WTC11 (cell line): ENCODE data around the gene CD93. TPM values are rescaled to one million over a fixed set of nuclear protein-coding genes. Genes with fewer than 3 reads are reported as not detected.

Source experiments
- ATAC-seq: fragments of 200-7000 bp; cut with Tn5 transposase; 2 replicates; pipeline ENCODE4 v1.10.0; 2021; ENCODE audit warnings: mild to moderate bottlenecking, moderate library complexity
- CTCF ChIA-PET: fragments of 300-600 bp; sonication (Branson Sonifier 250); formaldehyde crosslinking; loops from one replicate; lab custom pipeline; 2021; ENCODE audit warnings: antibody characterized with exemption; lab: Charles Lee
- POLR2A ChIA-PET: fragments of 350-600 bp; sonication (Branson Sonifier 250); formaldehyde crosslinking; loops from one replicate; lab custom pipeline; 2021; ENCODE audit warnings: antibody characterized with exemption; lab: Charles Lee
- DNase-seq: peaks from one replicate; pipeline ENCODE4 v3.0.0; 2021; ENCODE audit warnings: low spot score
- H3K27ac Mint-ChIP-seq: 2 replicates; pipeline ENCODE4 v1.8.0; 2021; ENCODE audit warnings: mixed read lengths
- H3K27me3 Mint-ChIP-seq: 2 replicates; pipeline ENCODE4 v1.8.0; 2021; ENCODE audit warnings: low read depth, mild to moderate bottlenecking, moderate library complexity, mixed read lengths
- H3K36me3 Mint-ChIP-seq: 2 replicates; pipeline ENCODE4 v1.8.0; 2021; ENCODE audit warnings: mixed read lengths
- H3K4me1 Mint-ChIP-seq: 2 replicates; pipeline ENCODE4 v1.8.0; 2022; ENCODE audit warnings: mixed read lengths
- H3K4me3 Mint-ChIP-seq: 2 replicates; pipeline ENCODE4 v1.8.0; 2021; ENCODE audit warnings: mild to moderate bottlenecking, moderate library complexity, mixed read lengths
- H3K9me3 Mint-ChIP-seq: 2 replicates; pipeline ENCODE4 v1.8.0; 2021; ENCODE audit warnings: mixed read lengths
- CBFB ChIP-seq: sonication (generic); formaldehyde crosslinking; IDR thresholded peaks from 2 replicates; pipeline ENCODE4 v1.8.1; 2022; ENCODE audit warnings: mild to moderate bottlenecking, low read depth, missing genetic modification reagents
- FOXJ3 ChIP-seq: sonication (generic); formaldehyde crosslinking; IDR thresholded peaks from 2 replicates; pipeline ENCODE4 v1.9.0; 2021; ENCODE audit warnings: missing genetic modification reagents, mild to moderate bottlenecking, borderline replicate concordance
- IRF2 ChIP-seq: sonication (generic); formaldehyde crosslinking; IDR thresholded peaks from 2 replicates; pipeline ENCODE4 v1.8.0; 2022; ENCODE audit warnings: low read depth, missing genetic modification reagents, borderline replicate concordance
- JUN ChIP-seq: sonication (generic); formaldehyde crosslinking; IDR thresholded peaks from 2 replicates; pipeline ENCODE4 v1.8.0; 2023; ENCODE audit warnings: mild to moderate bottlenecking, missing genetic modification reagents
- KAT7 ChIP-seq: sonication (generic); formaldehyde crosslinking; IDR thresholded peaks from 2 replicates; pipeline ENCODE4 v1.8.1; 2023; ENCODE audit warnings: missing genetic modification reagents, mild to moderate bottlenecking, borderline replicate concordance
- MYBL2 ChIP-seq: sonication (generic); formaldehyde crosslinking; IDR thresholded peaks from 2 replicates; pipeline ENCODE4 v1.8.1; 2023; ENCODE audit warnings: mild to moderate bottlenecking, moderate library complexity, missing genetic modification reagents
- NR2C2 ChIP-seq: sonication (generic); formaldehyde crosslinking; IDR thresholded peaks from 2 replicates; pipeline ENCODE4 v1.8.0; 2022; ENCODE audit warnings: mild to moderate bottlenecking, missing genetic modification reagents
- NR3C1 ChIP-seq: sonication (generic); formaldehyde crosslinking; conservative IDR thresholded peaks from 2 replicates; pipeline ENCODE4 v1.8.1; 2023; ENCODE audit warnings: low read depth, mild to moderate bottlenecking, missing genetic modification reagents
- OVOL2 ChIP-seq: fragments of 250-450 bp; sonication (Bioruptor Pico); IDR thresholded peaks from 2 replicates; pipeline ENCODE4 v1.9.0; 2021; ENCODE audit warnings: mild to moderate bottlenecking, borderline replicate concordance
- TP53 ChIP-seq: sonication (generic); formaldehyde crosslinking; IDR thresholded peaks from 2 replicates; pipeline ENCODE4 v1.8.1; 2023; ENCODE audit warnings: mild to moderate bottlenecking, missing genetic modification reagents
- ZNF317 ChIP-seq: sonication (generic); formaldehyde crosslinking; IDR thresholded peaks from 2 replicates; pipeline ENCODE4 v1.8.1; 2023; ENCODE audit warnings: low read depth, mild to moderate bottlenecking, moderate library complexity, missing genetic modification reagents, borderline replicate concordance
- total RNA-seq: library from RNA; stranded (reverse); gene quantifications from 3 replicates; pipeline ENCODE4 v1.2.3, GENCODE V29; 2021
- TF ChIP-seq, protein P1 (sequence below): sonication (generic); formaldehyde crosslinking; conservative IDR thresholded peaks from 2 replicates; pipeline ENCODE4 v1.8.1; 2022; ENCODE audit warnings: mild to moderate bottlenecking, missing genetic modification reagents
- TF ChIP-seq, protein P2 (sequence below): fragments of 250-450 bp; sonication (Bioruptor Pico); IDR thresholded peaks from 2 replicates; pipeline ENCODE4 v1.8.0; 2021; ENCODE audit warnings: mild to moderate bottlenecking
- TF ChIP-seq, protein P3 (sequence below): sonication (generic); formaldehyde crosslinking; IDR thresholded peaks from 2 replicates; pipeline ENCODE4 v1.8.1; 2023; ENCODE audit warnings: mild to moderate bottlenecking, missing genetic modification reagents, moderate library complexity
- TF ChIP-seq, protein P4 (sequence below): sonication (generic); formaldehyde crosslinking; IDR thresholded peaks from 2 replicates; pipeline ENCODE4 v1.8.1; 2022; ENCODE audit warnings: low read depth, mild to moderate bottlenecking, moderate library complexity, missing genetic modification reagents, borderline replicate concordance
- TF ChIP-seq, protein P5 (sequence below): sonication (generic); formaldehyde crosslinking; IDR thresholded peaks from 2 replicates; pipeline ENCODE4 v1.8.0; 2023; ENCODE audit warnings: missing genetic modification reagents, mild to moderate bottlenecking, borderline replicate concordance
- TF ChIP-seq, protein P6 (sequence below): sonication (generic); formaldehyde crosslinking; IDR thresholded peaks from 2 replicates; pipeline ENCODE4 v1.8.1; 2022; ENCODE audit warnings: low read depth, missing genetic modification reagents, borderline replicate concordance
- TF ChIP-seq, protein P7 (sequence below): fragments of 250-450 bp; sonication (Bioruptor Pico); IDR thresholded peaks from 2 replicates; pipeline ENCODE4 v1.9.0; 2021; ENCODE audit warnings: mild to moderate bottlenecking, borderline replicate concordance

The CD93 gene
- total RNA-seq, 1 experiment from 2014 or later: 0.09 TPM

DNA sequence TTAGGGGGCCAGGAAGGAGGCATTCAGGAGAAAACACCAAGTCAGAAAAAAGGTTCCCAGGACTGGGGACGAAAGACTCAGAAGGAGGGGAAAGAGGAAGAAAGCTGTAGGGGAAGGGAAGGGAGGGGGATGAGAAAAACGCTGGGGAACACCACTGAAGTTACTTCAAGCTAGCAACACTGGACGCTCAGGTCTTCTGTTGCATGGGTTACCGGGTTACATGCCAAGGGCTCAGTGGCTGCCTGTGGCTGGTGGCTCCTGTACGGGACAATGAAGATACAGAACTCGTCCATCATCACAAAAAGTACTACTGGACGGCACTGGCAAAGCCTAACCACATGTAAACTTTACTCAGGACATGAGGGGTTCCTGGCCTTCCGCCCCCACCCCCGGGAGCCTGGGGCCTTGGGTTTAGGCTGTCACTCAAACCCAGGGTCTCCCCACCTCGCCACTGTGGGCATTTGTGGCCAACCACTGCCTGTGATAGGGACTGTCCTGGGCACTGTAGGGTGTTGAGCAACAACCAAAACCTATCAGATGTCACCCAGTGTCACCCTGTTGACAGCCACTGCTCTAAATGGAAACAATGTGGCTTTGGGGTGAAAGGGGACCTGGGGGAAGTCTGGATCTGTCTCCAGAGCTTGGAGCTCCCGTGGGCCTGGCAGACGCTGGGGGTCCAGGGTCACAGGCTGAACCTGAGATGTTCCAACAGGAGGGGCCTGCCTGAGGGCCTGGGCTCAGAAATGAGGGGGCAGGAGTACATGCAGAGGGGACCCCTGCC lies 40.3 kb upstream of the CD93 start:
- H3K27ac Mint-ChIP-seq: no peak overlapping the region

More for the DNA sequence above, 40.3 kb upstream of the CD93 start:
- DNase-seq: no peak
- TF ChIP-seq, protein P1, sequence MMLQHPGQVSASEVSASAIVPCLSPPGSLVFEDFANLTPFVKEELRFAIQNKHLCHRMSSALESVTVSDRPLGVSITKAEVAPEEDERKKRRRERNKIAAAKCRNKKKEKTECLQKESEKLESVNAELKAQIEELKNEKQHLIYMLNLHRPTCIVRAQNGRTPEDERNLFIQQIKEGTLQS (CRISPR knock-in tag): no peak
- TF ChIP-seq, protein P2, sequence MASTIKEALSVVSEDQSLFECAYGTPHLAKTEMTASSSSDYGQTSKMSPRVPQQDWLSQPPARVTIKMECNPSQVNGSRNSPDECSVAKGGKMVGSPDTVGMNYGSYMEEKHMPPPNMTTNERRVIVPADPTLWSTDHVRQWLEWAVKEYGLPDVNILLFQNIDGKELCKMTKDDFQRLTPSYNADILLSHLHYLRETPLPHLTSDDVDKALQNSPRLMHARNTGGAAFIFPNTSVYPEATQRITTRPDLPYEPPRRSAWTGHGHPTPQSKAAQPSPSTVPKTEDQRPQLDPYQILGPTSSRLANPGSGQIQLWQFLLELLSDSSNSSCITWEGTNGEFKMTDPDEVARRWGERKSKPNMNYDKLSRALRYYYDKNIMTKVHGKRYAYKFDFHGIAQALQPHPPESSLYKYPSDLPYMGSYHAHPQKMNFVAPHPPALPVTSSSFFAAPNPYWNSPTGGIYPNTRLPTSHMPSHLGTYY: no peak
- TF ChIP-seq OVOL2 (CRISPR knock-in tag): no peak
- no peak for TF ChIP-seq IRF2
- TF ChIP-seq, protein P3, sequence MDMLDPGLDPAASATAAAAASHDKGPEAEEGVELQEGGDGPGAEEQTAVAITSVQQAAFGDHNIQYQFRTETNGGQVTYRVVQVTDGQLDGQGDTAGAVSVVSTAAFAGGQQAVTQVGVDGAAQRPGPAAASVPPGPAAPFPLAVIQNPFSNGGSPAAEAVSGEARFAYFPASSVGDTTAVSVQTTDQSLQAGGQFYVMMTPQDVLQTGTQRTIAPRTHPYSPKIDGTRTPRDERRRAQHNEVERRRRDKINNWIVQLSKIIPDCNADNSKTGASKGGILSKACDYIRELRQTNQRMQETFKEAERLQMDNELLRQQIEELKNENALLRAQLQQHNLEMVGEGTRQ (CRISPR knock-in tag): no peak
- TF ChIP-seq CBFB (CRISPR knock-in tag): no peak
- TF ChIP-seq, protein P4, sequence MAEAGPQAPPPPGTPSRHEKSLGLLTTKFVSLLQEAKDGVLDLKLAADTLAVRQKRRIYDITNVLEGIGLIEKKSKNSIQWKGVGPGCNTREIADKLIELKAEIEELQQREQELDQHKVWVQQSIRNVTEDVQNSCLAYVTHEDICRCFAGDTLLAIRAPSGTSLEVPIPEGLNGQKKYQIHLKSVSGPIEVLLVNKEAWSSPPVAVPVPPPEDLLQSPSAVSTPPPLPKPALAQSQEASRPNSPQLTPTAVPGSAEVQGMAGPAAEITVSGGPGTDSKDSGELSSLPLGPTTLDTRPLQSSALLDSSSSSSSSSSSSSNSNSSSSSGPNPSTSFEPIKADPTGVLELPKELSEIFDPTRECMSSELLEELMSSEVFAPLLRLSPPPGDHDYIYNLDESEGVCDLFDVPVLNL (CRISPR knock-in tag): no peak
- no peak for TF ChIP-seq TP53
- TF ChIP-seq, protein P5, sequence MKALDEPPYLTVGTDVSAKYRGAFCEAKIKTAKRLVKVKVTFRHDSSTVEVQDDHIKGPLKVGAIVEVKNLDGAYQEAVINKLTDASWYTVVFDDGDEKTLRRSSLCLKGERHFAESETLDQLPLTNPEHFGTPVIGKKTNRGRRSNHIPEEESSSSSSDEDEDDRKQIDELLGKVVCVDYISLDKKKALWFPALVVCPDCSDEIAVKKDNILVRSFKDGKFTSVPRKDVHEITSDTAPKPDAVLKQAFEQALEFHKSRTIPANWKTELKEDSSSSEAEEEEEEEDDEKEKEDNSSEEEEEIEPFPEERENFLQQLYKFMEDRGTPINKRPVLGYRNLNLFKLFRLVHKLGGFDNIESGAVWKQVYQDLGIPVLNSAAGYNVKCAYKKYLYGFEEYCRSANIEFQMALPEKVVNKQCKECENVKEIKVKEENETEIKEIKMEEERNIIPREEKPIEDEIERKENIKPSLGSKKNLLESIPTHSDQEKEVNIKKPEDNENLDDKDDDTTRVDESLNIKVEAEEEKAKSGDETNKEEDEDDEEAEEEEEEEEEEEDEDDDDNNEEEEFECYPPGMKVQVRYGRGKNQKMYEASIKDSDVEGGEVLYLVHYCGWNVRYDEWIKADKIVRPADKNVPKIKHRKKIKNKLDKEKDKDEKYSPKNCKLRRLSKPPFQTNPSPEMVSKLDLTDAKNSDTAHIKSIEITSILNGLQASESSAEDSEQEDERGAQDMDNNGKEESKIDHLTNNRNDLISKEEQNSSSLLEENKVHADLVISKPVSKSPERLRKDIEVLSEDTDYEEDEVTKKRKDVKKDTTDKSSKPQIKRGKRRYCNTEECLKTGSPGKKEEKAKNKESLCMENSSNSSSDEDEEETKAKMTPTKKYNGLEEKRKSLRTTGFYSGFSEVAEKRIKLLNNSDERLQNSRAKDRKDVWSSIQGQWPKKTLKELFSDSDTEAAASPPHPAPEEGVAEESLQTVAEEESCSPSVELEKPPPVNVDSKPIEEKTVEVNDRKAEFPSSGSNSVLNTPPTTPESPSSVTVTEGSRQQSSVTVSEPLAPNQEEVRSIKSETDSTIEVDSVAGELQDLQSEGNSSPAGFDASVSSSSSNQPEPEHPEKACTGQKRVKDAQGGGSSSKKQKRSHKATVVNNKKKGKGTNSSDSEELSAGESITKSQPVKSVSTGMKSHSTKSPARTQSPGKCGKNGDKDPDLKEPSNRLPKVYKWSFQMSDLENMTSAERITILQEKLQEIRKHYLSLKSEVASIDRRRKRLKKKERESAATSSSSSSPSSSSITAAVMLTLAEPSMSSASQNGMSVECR (CRISPR knock-in tag): no peak
- TF ChIP-seq NR3C1 (CRISPR knock-in tag): no peak
- TF ChIP-seq, protein P6, sequence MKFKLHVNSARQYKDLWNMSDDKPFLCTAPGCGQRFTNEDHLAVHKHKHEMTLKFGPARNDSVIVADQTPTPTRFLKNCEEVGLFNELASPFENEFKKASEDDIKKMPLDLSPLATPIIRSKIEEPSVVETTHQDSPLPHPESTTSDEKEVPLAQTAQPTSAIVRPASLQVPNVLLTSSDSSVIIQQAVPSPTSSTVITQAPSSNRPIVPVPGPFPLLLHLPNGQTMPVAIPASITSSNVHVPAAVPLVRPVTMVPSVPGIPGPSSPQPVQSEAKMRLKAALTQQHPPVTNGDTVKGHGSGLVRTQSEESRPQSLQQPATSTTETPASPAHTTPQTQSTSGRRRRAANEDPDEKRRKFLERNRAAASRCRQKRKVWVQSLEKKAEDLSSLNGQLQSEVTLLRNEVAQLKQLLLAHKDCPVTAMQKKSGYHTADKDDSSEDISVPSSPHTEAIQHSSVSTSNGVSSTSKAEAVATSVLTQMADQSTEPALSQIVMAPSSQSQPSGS: no peak
- no peak for TF ChIP-seq JUN
- no peak for TF ChIP-seq NR2C2
- no peak for TF ChIP-seq KAT7
- no peak for TF ChIP-seq ZNF317 (CRISPR knock-in tag)
- TF ChIP-seq, protein P7, sequence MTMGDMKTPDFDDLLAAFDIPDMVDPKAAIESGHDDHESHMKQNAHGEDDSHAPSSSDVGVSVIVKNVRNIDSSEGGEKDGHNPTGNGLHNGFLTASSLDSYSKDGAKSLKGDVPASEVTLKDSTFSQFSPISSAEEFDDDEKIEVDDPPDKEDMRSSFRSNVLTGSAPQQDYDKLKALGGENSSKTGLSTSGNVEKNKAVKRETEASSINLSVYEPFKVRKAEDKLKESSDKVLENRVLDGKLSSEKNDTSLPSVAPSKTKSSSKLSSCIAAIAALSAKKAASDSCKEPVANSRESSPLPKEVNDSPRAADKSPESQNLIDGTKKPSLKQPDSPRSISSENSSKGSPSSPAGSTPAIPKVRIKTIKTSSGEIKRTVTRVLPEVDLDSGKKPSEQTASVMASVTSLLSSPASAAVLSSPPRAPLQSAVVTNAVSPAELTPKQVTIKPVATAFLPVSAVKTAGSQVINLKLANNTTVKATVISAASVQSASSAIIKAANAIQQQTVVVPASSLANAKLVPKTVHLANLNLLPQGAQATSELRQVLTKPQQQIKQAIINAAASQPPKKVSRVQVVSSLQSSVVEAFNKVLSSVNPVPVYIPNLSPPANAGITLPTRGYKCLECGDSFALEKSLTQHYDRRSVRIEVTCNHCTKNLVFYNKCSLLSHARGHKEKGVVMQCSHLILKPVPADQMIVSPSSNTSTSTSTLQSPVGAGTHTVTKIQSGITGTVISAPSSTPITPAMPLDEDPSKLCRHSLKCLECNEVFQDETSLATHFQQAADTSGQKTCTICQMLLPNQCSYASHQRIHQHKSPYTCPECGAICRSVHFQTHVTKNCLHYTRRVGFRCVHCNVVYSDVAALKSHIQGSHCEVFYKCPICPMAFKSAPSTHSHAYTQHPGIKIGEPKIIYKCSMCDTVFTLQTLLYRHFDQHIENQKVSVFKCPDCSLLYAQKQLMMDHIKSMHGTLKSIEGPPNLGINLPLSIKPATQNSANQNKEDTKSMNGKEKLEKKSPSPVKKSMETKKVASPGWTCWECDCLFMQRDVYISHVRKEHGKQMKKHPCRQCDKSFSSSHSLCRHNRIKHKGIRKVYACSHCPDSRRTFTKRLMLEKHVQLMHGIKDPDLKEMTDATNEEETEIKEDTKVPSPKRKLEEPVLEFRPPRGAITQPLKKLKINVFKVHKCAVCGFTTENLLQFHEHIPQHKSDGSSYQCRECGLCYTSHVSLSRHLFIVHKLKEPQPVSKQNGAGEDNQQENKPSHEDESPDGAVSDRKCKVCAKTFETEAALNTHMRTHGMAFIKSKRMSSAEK (CRISPR knock-in tag): no peak
- no peak for TF ChIP-seq MYBL2 (CRISPR knock-in tag)
- TF ChIP-seq FOXJ3 (CRISPR knock-in tag): no peak
- Mint-ChIP-seq H3K27me3 (no peaks in the 10 kb centered on the region), H3K36me3 (no peaks in the 10 kb centered on the region), H3K4me1 (peaks cover 12% of the 10 kb centered on the region), H3K9me3 (no peaks in the 10 kb centered on the region), H3K4me3 (no peak overlapping the region)
- no peak for ATAC-seq
- POLR2A ChIA-PET: no interaction called here
- CTCF ChIA-PET: interaction anchor here (1.2 kb wide), 1 partner anchor 75 kb away, joined by 5 read pairs; no protein-coding TSS in a partner anchor
